ENCODE results near the gene HSPA5. TPM values are rescaled to one million over a fixed set of nuclear protein-coding genes. Genes with fewer than 3 reads are reported as not detected.

The HSPA5 gene
- 259 and 281 TPM in 2 replicates for total RNA-seq (2014; rRNA removed; shearing (Covaris generic))
- polyA plus RNA-seq (2016; fragmentation: Nextera tagmentation; extraction: Ambion mirVana) = 225 and 265 TPM in 2 replicates
- long read RNA-seq, transcript HSPA5-201 (8 exons, 3,908 nt) = major isoform, 244 of 266 reads
- long read RNA-seq, partial matches to known transcripts = 20 of 266 reads
- long read RNA-seq, other reads (novel, unspliced or antisense) = 2 of 266 reads

- peak within 1 kb of the TSS; percentile 91 for H3K4me3 Mint-ChIP-seq
- H2AFZ ChIP-seq = peak within 1 kb of the TSS; percentile 63; the same call in 1 of the 2 replicates
Measured at GRCh38 chr9:125241000-125241862, at the start of gene HSPA5. Gene HSPA5, minus strand, starts transcription at chr9:125241343. Its CDS starts 217 bp downstream, at chr9:125241126.

More at GRCh38 chr9:125241000-125241862, at the start of gene HSPA5:
- ATAC-seq = peak; percentile 97
- Mint-ChIP-seq H3K27me3 (ENCODE audit: insufficient read depth, low read depth, poor library complexity) (peaks cover 12% of the 10 kb centered on the region), H3K36me3 (ENCODE audit: low read depth) (peaks cover 50% of the 10 kb centered on the region), H3K27ac (peak within 1 kb of the TSS; percentile 98), H3K9me3 (peaks cover 4% of the 10 kb centered on the region; the same call in 2 of the 3 replicates), H3K4me1 (peaks cover 12% of the 10 kb centered on the region)
- H4K20me1 ChIP-seq (replicated peaks; ENCODE audit: insufficient read depth) = peaks cover 42% of the 10 kb centered on the region
- peaks cover 47% of the 10 kb centered on the region for H3K79me2 ChIP-seq (replicated peaks; ENCODE audit: insufficient read depth)
- peaks cover 17% of the 10 kb centered on the region; the same call in 1 of the 2 replicates for H3K4me1 ChIP-seq (ENCODE audit: insufficient read depth)
- H3F3A ChIP-seq (replicated peaks; ENCODE audit: low read depth) = peaks cover 37% of the 10 kb centered on the region
- H3K4me3 ChIP-seq = peak within 1 kb of the TSS; percentile 96
- no peaks in the 10 kb centered on the region for H3K27me3 ChIP-seq (ENCODE audit: insufficient read depth)
- peak; percentile 100 for DNase-seq (ENCODE audit: low spot score)
- H3K36me3 ChIP-seq (ENCODE audit: insufficient read depth) = peaks cover 36% of the 10 kb centered on the region
- peak within 1 kb of the TSS; percentile 84 for H3K4me2 ChIP-seq
- TF ChIP-seq ETS1 (IDR thresholded peaks at IDR 0.05) (peak; percentile 17; the same call in 1 of the 2 replicates), POLR2AphosphoS5 (IDR thresholded peaks at IDR 0.05; ENCODE audit: low read depth) (peak; percentile 99), ZNF462 (CRISPR knock-in tag; IDR thresholded peaks at IDR 0.05) (no peak), CREB1 (CRISPR knock-in tag; IDR thresholded peaks at IDR 0.05; ENCODE audit: low read depth) (peak; percentile 94)
- H3K9me2 ChIP-seq (ENCODE audit: insufficient read depth) = no peaks in the 10 kb centered on the region
- H3K27ac ChIP-seq (ENCODE audit: low read depth) = peak within 1 kb of the TSS; percentile 87

Data from GM23338 (cell line).